PC-9 (cell line): ENCODE measurements around the gene GTPBP3. TPM values are rescaled to one million over a fixed set of nuclear protein-coding genes. Genes with fewer than 3 reads are reported as not detected.

Experiments
- BruUV-seq: library from RNA; stranded (reverse); fragments of 400-500 nt; replicated peaks from 2 replicates; lab custom pipeline; 2021; lab: Mats Ljungman, UMichigan
- CTCF ChIA-PET: fragments of 300-600 bp; sonication (Branson Sonifier 250); formaldehyde crosslinking; loops from one replicate; lab custom pipeline; 2022; ENCODE audit warnings: antibody characterized with exemption; lab: Charles Lee
- POLR2A ChIA-PET: fragments of 300-600 bp; sonication (Branson Sonifier 250); formaldehyde crosslinking; loops from one replicate; lab custom pipeline; 2022; ENCODE audit warnings: antibody characterized with exemption; ENCODE audit not compliant: unreplicated experiment; lab: Charles Lee
- DNase-seq, 2 experiments: peaks; one replicate each; pipeline versions ENCODE4 v3.0.0 to v3.0.0-alpha.2; 2015 to 2022; ENCODE audit warnings: mixed read lengths in 1 of 2
- H2AFZ ChIP-seq: fragments of 200-600 bp; sonication (generic); 2 replicates; pipeline ENCODE4 v1.8.1; 2017; ENCODE audit warnings: antibody characterized with exemption
- H3F3A ChIP-seq: fragments of 200-600 bp; sonication (generic); 2 replicates; pipeline ENCODE4 v1.8.1; 2017; ENCODE audit warnings: antibody characterized with exemption, mild to moderate bottlenecking, low read depth; ENCODE audit not compliant: insufficient read depth
- H3K27ac ChIP-seq: fragments of 200-600 bp; sonication (generic); 2 replicates; pipeline ENCODE4 v1.6.1; 2016; ENCODE audit warnings: mixed run types
- H3K27me3 ChIP-seq: fragments of 200-600 bp; sonication (generic); 2 replicates; pipeline ENCODE4 v1.6.1; 2016; ENCODE audit warnings: low read depth, mixed run types; ENCODE audit not compliant: insufficient read depth
- H3K36me3 ChIP-seq: fragments of 200-600 bp; sonication (generic); 2 replicates; pipeline ENCODE4 v1.6.1; 2016; ENCODE audit warnings: low read depth, mixed run types
- H3K4me1 ChIP-seq: fragments of 200-600 bp; sonication (generic); replicated peaks from 2 replicates; pipeline ENCODE4 v1.6.1; 2016; ENCODE audit warnings: mixed run types; ENCODE audit not compliant: insufficient read depth
- H3K4me2 ChIP-seq: fragments of 200-600 bp; sonication (generic); 2 replicates; pipeline ENCODE4 v1.6.1; 2017; ENCODE audit warnings: mixed run types
- H3K4me3 ChIP-seq: fragments of 200-600 bp; sonication (generic); 2 replicates; pipeline ENCODE4 v1.6.1; 2016; ENCODE audit warnings: mixed run types
- H3K79me2 ChIP-seq: fragments of 200-600 bp; sonication (generic); 2 replicates; pipeline ENCODE4 v1.6.1; 2017; ENCODE audit warnings: low read depth, mixed run types
- H3K9me2 ChIP-seq: fragments of 200-600 bp; sonication (generic); 2 replicates; pipeline ENCODE4 v1.8.1; 2017; ENCODE audit warnings: mild to moderate bottlenecking; ENCODE audit not compliant: insufficient read depth
- H3K9me3 ChIP-seq: fragments of 200-600 bp; sonication (generic); 2 replicates; pipeline ENCODE4 v1.8.1; 2016; ENCODE audit warnings: low read depth; ENCODE audit not compliant: insufficient read depth
- H4K20me1 ChIP-seq: fragments of 200-600 bp; sonication (generic); 2 replicates; pipeline ENCODE4 v1.8.1; 2017; ENCODE audit not compliant: insufficient read depth
- EZH2 ChIP-seq: fragments of 200-600 bp; sonication (generic); IDR thresholded peaks from 2 replicates; pipeline ENCODE4 v1.8.0; 2017; ENCODE audit warnings: antibody characterized with exemption, low read depth
- intact Hi-C: fragments of 100-400 bp; cut with micrococcal nuclease; formaldehyde crosslinking; loops from one replicate; pipeline ENCODE4 v1.10.0; 2022; ENCODE audit not compliant: unreplicated experiment
- total RNA-seq: library from RNA; stranded (reverse); gene quantifications from 2 replicates; pipeline ENCODE4 v1.2.3, GENCODE V29; 2021
- TF ChIP-seq, protein P1 (sequence below): fragments of 200-600 bp; sonication (generic); conservative IDR thresholded peaks from 2 replicates; pipeline ENCODE4 v1.6.1; 2017; ENCODE audit warnings: mixed run types, antibody characterized with exemption, mild to moderate bottlenecking, moderate library complexity

The GTPBP3 gene
- total RNA-seq, 1 experiment from 2014 or later, result 50.7 TPM

DNA sequence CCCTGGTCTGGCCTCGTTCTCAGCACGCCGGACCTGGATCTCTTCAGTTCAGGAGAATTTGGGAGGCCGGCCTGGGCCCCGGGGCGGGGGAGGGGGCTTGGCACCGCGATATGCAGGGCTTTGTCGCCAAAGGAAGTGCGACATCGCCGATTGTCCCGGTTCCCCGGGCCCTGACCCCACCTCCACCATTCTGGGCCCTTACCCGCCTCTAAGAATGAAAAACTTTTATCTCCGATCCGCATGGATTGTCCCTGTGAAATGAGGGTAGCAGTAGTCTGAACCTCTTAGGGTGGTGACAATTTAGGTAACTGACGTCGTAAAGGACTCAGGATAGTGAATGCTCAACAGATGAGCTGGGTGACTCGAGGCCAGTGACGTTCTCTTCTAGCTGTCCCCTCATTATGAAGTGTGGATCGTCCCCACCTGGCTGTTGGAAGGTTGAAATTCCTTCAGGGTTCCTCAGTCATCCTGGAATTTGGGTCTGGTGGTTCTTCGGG is 27.3 kb upstream of the GTPBP3 start:
- Histone ChIP-seq H3F3A (peaks cover 39% of the 10 kb centered on the region), H4K20me1 (peaks cover 12% of the 10 kb centered on the region), H3K4me3 (peak overlapping the region; percentile 72), H3K36me3 (0 out of 2 replicates have a peak, but pooled peaks cover 15% of the 10 kb centered on the region), H3K79me2 (peaks cover 75% of the 10 kb centered on the region), H3K27ac (peak overlapping the region; percentile 51), H3K4me1 (peaks cover 44% of the 10 kb centered on the region), H3K9me2 (no peaks in the 10 kb centered on the region), H3K4me2 (peak overlapping the region; percentile 85), H3K9me3 (no peaks in the 10 kb centered on the region), H3K27me3 (no peaks in the 10 kb centered on the region), H2AFZ (peak overlapping the region; percentile 53; the same call in 1 of the 2 replicates)
- TF ChIP-seq EZH2, result no peak
- TF ChIP-seq, protein P1, sequence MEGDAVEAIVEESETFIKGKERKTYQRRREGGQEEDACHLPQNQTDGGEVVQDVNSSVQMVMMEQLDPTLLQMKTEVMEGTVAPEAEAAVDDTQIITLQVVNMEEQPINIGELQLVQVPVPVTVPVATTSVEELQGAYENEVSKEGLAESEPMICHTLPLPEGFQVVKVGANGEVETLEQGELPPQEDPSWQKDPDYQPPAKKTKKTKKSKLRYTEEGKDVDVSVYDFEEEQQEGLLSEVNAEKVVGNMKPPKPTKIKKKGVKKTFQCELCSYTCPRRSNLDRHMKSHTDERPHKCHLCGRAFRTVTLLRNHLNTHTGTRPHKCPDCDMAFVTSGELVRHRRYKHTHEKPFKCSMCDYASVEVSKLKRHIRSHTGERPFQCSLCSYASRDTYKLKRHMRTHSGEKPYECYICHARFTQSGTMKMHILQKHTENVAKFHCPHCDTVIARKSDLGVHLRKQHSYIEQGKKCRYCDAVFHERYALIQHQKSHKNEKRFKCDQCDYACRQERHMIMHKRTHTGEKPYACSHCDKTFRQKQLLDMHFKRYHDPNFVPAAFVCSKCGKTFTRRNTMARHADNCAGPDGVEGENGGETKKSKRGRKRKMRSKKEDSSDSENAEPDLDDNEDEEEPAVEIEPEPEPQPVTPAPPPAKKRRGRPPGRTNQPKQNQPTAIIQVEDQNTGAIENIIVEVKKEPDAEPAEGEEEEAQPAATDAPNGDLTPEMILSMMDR, result no peak
- DNase-seq, result no peak
- intact Hi-C loops, result loop anchor here (1.0 to 10.0 kb wide), 3 partner anchors 27 to 622 kb away; partner anchors contain the start of genes CCDC124, GTPBP3 and NWD1
- no TSS peak for BruUV-seq
- POLR2A ChIA-PET, result interaction anchor here (0.8 kb wide), 1 partner anchor 110 kb away, joined by 4 read pairs; no protein-coding TSS in a partner anchor
- CTCF ChIA-PET, result interaction anchor here (0.6 to 1.0 kb wide), 2 partner anchors 41 to 109 kb away, joined by 7 to 11 read pairs; partner anchors contain the start of gene MVB12A

DNA sequence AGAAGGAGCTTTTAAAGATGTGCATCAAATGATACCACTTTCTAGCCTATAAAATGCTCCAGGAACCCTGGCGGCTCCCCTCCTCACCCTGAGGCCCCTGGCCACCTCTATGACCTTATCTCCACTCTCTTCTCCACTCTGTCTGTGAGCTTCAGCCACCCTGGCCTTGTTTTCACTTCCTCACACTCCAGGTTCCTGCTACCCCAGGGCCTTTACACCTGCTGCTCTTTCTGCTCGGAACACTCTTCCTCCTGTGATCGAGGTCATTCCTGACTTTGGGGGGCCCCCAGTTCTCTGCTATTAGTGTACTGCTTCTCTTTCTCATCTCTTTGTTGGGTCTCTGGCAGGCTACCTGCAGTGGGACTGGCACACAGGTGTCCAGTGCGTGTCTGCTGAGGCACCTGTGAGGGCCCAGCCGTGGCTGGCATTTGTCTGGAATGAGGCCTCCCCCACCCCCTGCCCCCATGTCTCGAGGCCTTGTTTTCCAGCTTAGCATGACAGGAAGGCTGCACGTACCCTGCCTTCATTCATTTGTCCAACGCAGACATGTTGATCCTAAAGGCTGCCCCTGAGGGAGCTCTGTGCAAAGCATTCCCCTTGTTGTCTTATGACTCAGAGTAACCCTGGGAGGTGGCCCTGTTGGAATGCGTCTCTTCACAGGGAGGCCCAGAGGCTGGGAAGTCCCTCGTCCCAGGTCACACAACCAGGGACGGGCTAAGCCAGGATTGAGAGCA is 25.7 kb upstream of the GTPBP3 start:
- peak; percentile 78 to 90 for DNase-seq
- Histone ChIP-seq H4K20me1 (peaks cover 12% of the 10 kb centered on the region), H3K4me3 (peak overlapping the region; percentile 46; the same call in 1 of the 2 replicates), H2AFZ (no peak overlapping the region), H3K79me2 (peaks cover 69% of the 10 kb centered on the region), H3K9me2 (no peaks in the 10 kb centered on the region), H3K9me3 (no peaks in the 10 kb centered on the region), H3K36me3 (peaks cover 21% of the 10 kb centered on the region), H3K4me2 (peak overlapping the region; percentile 85), H3K4me1 (peaks cover 39% of the 10 kb centered on the region), H3F3A (peaks cover 50% of the 10 kb centered on the region), H3K27me3 (no peaks in the 10 kb centered on the region), H3K27ac (peak overlapping the region; percentile 65)
- intact Hi-C loops, result no loop called here
- ChIA-PET CTCF (interaction anchor here (1.7 kb wide), 1 partner anchor 19 kb away, joined by 8 read pairs; no protein-coding TSS in a partner anchor), POLR2A (interaction anchor here (0.6 to 0.8 kb wide), 3 partner anchors 75 to 549 kb away, joined by 4 to 9 read pairs (median 4); no protein-coding TSS in a partner anchor)
- no peak for TF ChIP-seq EZH2
- TF ChIP-seq, protein P1, result no peak
- no TSS peak for BruUV-seq
